Measurements from ENCODE around the gene IQGAP1. TPM values are rescaled to one million over a fixed set of nuclear protein-coding genes. Genes with fewer than 3 reads are reported as not detected.

IQGAP1 gene
- polyA plus RNA-seq, 3 donors, result 140 to 276 (median 207) TPM

DNA sequence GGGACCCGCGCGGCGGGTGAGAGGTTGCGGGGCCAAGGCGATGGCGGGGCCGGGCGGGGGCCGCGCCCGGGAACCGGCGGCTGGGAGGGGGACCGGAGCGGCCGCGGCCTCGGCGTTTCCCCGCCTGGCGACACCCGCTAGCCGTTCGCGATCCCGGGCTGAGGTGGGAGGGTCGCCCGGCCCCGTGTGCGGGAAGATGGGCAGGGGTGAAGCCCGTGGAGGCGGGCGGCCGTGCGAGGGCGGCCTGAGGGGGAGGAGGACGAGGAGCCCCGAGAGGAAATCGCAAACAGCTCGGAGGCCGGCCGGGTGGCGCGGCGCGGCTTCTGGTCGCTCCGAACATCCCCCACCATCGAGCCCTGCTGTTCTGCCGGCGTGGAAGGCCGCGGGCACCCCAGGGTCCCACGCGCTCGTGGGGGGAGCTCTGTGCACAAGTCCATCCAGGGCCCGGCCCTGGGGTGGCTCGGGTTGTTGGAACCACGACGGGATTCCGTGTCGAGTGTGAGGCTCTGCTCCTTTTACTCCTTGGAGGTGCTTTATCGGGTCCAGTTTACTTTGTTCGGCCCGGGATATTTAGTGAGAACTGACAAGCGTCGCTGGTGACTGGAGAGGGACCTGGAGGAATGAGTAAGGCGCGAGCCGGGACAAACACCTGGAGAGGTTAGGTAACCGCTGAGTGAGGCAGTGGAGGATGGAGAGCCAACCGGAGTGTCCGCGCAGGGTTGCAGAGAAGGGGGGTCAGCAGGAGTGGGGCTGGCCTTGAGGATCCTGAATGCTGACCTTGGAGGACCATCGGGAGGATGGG is 142.4 kb downstream of the IQGAP1 start:
- Mint-ChIP-seq H3K4me1 (peaks cover 40% of the 10 kb centered on the region), H3K27me3 (ENCODE audit: low read depth in 3 of 3) (peaks cover 5 to 14% (median 6%) of the 10 kb centered on the region in 3 donors), H3K4me3 (peak overlapping the region; percentile 96 to 99), H3K36me3 (peaks cover 10 to 13% of the 10 kb centered on the region in 2 donors), H3K27ac (peak overlapping the region in 5 of 7 donors; percentile 27 to 89 (median 84)), H3K9me3 (peaks cover 0 to 5% (median 0%) of the 10 kb centered on the region in 7 donors)
- peak overlapping the region; percentile 54 to 82 (median 70) for H3K4me3 ChIP-seq (replicated peaks in 1 of 3; ENCODE audit: low read depth in 2 of 3, low read length in 3 of 3)
- peak in 2 of 3 donors; percentile 31 to 34 for DNase-seq
- peak overlapping the region; percentile 76 for H3K4me2 ChIP-seq (replicated peaks; ENCODE audit: extremely low read depth, low read length, poor library complexity, severe bottlenecking)
- H3K9ac ChIP-seq (ENCODE audit: insufficient read depth, low read length, poor library complexity, severe bottlenecking), result peak overlapping the region; percentile 77
- H3K27ac ChIP-seq (ENCODE audit: low read depth in 1 of 2, low read length in 2 of 2), result peak overlapping the region in 1 of 2 donors; percentile 73
- H3K4me1 ChIP-seq (ENCODE audit: control insufficient read depth in 1 of 2, insufficient read depth in 2 of 2, low read length in 2 of 2), result peaks cover 18 to 25% of the 10 kb centered on the region in 2 donors
- no peaks in the 10 kb centered on the region for H3K9me3 ChIP-seq (replicated peaks in 1 of 2; ENCODE audit: control insufficient read depth in 1 of 2, insufficient read depth in 1 of 2, low read length in 2 of 2)
- intact Hi-C loops (cut with micrococcal nuclease), result loop anchor here (10.0 kb wide), 2 partner anchors 64 to 74 kb away; no protein-coding TSS in a partner anchor
- no peaks in the 10 kb centered on the region for H3K27me3 ChIP-seq (ENCODE audit: control insufficient read depth in 2 of 2, insufficient read depth in 2 of 2, low read length in 2 of 2)
- TF ChIP-seq CTCF (IDR thresholded peaks at IDR 0.05), result no peak
- H3K36me3 ChIP-seq (replicated peaks in 1 of 2; ENCODE audit: control insufficient read depth in 1 of 2, insufficient read depth in 2 of 2, low read length in 2 of 2), result no peaks in the 10 kb centered on the region
- H4K20me1 ChIP-seq (ENCODE audit: insufficient read depth, low read length), result peaks cover 47% of the 10 kb centered on the region
- WGBS (ENCODE audit: insufficient coverage), result under 1% methylated on average over 75 of the region's 76 CpGs
- peaks cover 49% of the 10 kb centered on the region for H3K79me2 ChIP-seq (ENCODE audit: insufficient read depth, low read length)
- H2AFZ ChIP-seq (ENCODE audit: insufficient read depth, low read depth, low read length, poor library complexity, severe bottlenecking), result peak overlapping the region; percentile 97

DNA sequence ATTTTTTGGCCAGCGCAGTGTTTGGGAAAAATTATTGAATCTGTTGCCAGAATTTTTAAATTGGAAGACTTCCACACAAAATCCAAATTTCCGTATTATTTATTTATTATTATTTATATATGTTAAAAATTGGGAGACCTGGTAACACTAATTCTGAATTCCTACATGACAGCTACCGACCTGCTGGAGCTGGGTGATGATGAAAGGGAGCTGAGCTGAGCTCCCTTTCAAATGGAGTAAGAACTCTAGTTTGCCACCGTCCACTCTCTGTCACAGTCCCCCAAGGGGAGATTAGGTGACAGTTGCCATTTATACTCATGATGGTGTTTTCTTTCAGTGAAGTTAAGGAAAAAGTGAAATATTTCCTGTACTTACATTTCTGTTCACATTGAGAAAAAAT is 143.1 kb downstream of the IQGAP1 start:
- H3K27me3 ChIP-seq (ENCODE audit: control insufficient read depth in 2 of 2, insufficient read depth in 2 of 2, low read length in 2 of 2), result no peaks in the 10 kb centered on the region
- peak overlapping the region; percentile 96 to 99 for H3K4me3 Mint-ChIP-seq
- no peak for DNase-seq
- peak overlapping the region; percentile 76 for H3K4me2 ChIP-seq (replicated peaks; ENCODE audit: extremely low read depth, low read length, poor library complexity, severe bottlenecking)
- TF ChIP-seq CTCF (IDR thresholded peaks at IDR 0.05), result no peak
- H3K9me3 Mint-ChIP-seq, result peaks cover 0 to 4% (median 0%) of the 10 kb centered on the region in 7 donors
- peaks cover 5 to 14% (median 6%) of the 10 kb centered on the region in 3 donors for H3K27me3 Mint-ChIP-seq (ENCODE audit: low read depth in 3 of 3)
- no peak overlapping the region for H2AFZ ChIP-seq (ENCODE audit: insufficient read depth, low read depth, low read length, poor library complexity, severe bottlenecking)
- H3K27ac Mint-ChIP-seq, result peak overlapping the region in 1 of 7 donors; percentile 88
- H3K36me3 Mint-ChIP-seq, result peaks cover 10 to 15% of the 10 kb centered on the region in 2 donors
- WGBS (ENCODE audit: insufficient coverage), result no CpG with 5 or more reads among the region's 4 CpGs
- H3K36me3 ChIP-seq (replicated peaks in 1 of 2; ENCODE audit: control insufficient read depth in 1 of 2, insufficient read depth in 2 of 2, low read length in 2 of 2), result no peaks in the 10 kb centered on the region
- H3K4me3 ChIP-seq (replicated peaks in 1 of 3; ENCODE audit: low read depth in 2 of 3, low read length in 3 of 3), result peak overlapping the region; percentile 54 to 82 (median 70)
- H3K27ac ChIP-seq (ENCODE audit: low read depth in 1 of 2, low read length in 2 of 2), result no peak overlapping the region
- H3K9me3 ChIP-seq (replicated peaks in 1 of 2; ENCODE audit: control insufficient read depth in 1 of 2, insufficient read depth in 1 of 2, low read length in 2 of 2), result no peaks in the 10 kb centered on the region
- intact Hi-C loops (cut with micrococcal nuclease), result loop anchor here (10.0 kb wide), 2 partner anchors 64 to 74 kb away; no protein-coding TSS in a partner anchor
- H3K9ac ChIP-seq (ENCODE audit: insufficient read depth, low read length, poor library complexity, severe bottlenecking), result peak overlapping the region; percentile 77
- peaks cover 56% of the 10 kb centered on the region for H3K79me2 ChIP-seq (ENCODE audit: insufficient read depth, low read length)
- peaks cover 18 to 25% of the 10 kb centered on the region in 2 donors for H3K4me1 ChIP-seq (ENCODE audit: control insufficient read depth in 1 of 2, insufficient read depth in 2 of 2, low read length in 2 of 2)
- peaks cover 45% of the 10 kb centered on the region for H3K4me1 Mint-ChIP-seq
- peaks cover 54% of the 10 kb centered on the region for H4K20me1 ChIP-seq (ENCODE audit: insufficient read depth, low read length)
